Fibroblast of the conjunctiva (primary cell): ENCODE data around the gene CLEC4A.
A peak's percentile ranks its signal among the peaks of the same experiment; 100 is the strongest.
"Not testable (repeated sequence)": the region's sequence is repeated elsewhere in the genome, so short reads cannot be mapped to it uniquely, and the experiment has no call there.

Experiments
- DNase-seq: peaks from one replicate; pipeline ENCODE4 v3.0.0-alpha.2; 2010; ENCODE audit warnings: low read depth

The CLEC4A gene

GRCh38 chr12:8134398-8134930 lies 11.0 kb downstream of the CLEC4A start:
- not testable (repeated sequence) for DNase-seq

- DNase-seq = not testable (repeated sequence)
Measured at GRCh38 chr12:8141647-8142046, 18.2 kb downstream of the CLEC4A start.

GRCh38 chr12:8143261-8143660 lies 19.8 kb downstream of the CLEC4A start:
- DNase-seq = no peak

- DNase-seq = peak; percentile 24
Measured at GRCh38 chr12:8145754-8146441, 22.5 kb downstream of the CLEC4A start.

GRCh38 chr12:8146442-8146771 lies 23.0 kb downstream of the CLEC4A start:
- no peak for DNase-seq

- DNase-seq = no peak
Measured at GRCh38 chr12:8154526-8154925, 31.1 kb downstream of the CLEC4A start.

- no peak for DNase-seq
Measured at GRCh38 chr12:8156416-8156815, 33.0 kb downstream of the CLEC4A start.

- DNase-seq = peak; percentile 13
Measured at GRCh38 chr12:8156845-8157244, 33.4 kb downstream of the CLEC4A start, which contains the start of gene ZNF705A. Gene ZNF705A, plus strand, starts transcription at chr12:8157015. Its CDS starts 15,611 bp downstream, at chr12:8172626.

- DNase-seq = no peak
Measured at GRCh38 chr12:8157484-8158198, 34.2 kb downstream of the CLEC4A start.

- DNase-seq = not testable (repeated sequence)
Measured at GRCh38 chr12:8172911-8173310, 49.5 kb downstream of the CLEC4A start.

- peak; percentile 8 for DNase-seq
Measured at GRCh38 chr12:8179989-8180585, 56.7 kb downstream of the CLEC4A start.

- DNase-seq = not testable (repeated sequence)
Measured at GRCh38 chr12:8181271-8181670, 57.9 kb downstream of the CLEC4A start.

- not testable (repeated sequence) for DNase-seq
Measured at GRCh38 chr12:8182923-8183322, 59.5 kb downstream of the CLEC4A start.

GRCh38 chr12:8183346-8183745 lies 59.9 kb downstream of the CLEC4A start:
- not testable (repeated sequence) for DNase-seq

- DNase-seq = not testable (repeated sequence)
Measured at GRCh38 chr12:8184206-8184605, 60.8 kb downstream of the CLEC4A start.

GRCh38 chr12:8188088-8188487 lies 64.7 kb downstream of the CLEC4A start:
- DNase-seq = not testable (repeated sequence)
